GM12892 (cell line): ENCODE data around the gene AGPAT4.

Experiments used
- DNase-seq: peaks from one replicate; pipeline ENCODE4 v3.0.0; 2011; ENCODE audit not compliant: insufficient read length
- FAIRE-seq: peaks from 2 replicates; lab custom pipeline; 2011; peaks lifted over from hg19 to GRCh38; lab: Jason Lieb, UNC
- POLR2A ChIP-seq: IDR thresholded peaks from 2 replicates; pipeline ENCODE4 v1.6.1; 2011; ENCODE audit warnings: low read depth, low read length, control low read depth
- POLR2AphosphoS5 ChIP-seq: IDR thresholded peaks from 2 replicates; pipeline ENCODE4 v1.6.1; 2011; ENCODE audit warnings: low read depth, low read length, control low read depth
- TAF1 ChIP-seq: IDR thresholded peaks from 2 replicates; pipeline ENCODE4 v1.6.1; 2011; ENCODE audit warnings: low read depth, mild to moderate bottlenecking, control low read depth, low read length, borderline replicate concordance

Gene AGPAT4

DNA sequence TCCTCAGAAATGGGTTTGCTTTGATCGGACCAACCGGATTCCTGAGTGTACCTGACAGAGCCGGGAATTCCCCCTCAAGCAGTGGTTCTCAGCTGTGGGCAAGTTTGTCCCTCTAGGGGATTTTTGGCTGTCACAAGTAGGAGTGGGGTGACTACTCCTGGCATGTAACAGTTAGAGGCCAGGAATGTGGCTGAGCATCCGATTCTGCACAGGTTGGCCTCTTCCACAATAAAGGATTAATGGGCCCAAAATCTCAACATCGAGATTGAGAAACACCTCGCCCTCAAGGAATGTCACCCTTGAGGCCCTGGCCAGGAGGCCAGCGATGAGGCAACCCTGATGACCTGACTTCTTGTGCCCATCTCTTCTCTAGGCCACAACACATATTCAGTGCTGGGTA is 7.9 kb downstream of the AGPAT4 start:
- DNase-seq (peak; percentile 31), FAIRE-seq (peak; percentile 48)
- TF ChIP-seq TAF1 (no peak), POLR2AphosphoS5 (no peak), POLR2A (no peak)

GRCh38 chr6:161265554-161265953 is 8.3 kb downstream of the AGPAT4 start:
- DNase-seq (no peak), FAIRE-seq (no peak)
- TF ChIP-seq POLR2AphosphoS5 (no peak), POLR2A (no peak), TAF1 (no peak)

GRCh38 chr6:161264181-161264580 is 9.7 kb downstream of the AGPAT4 start:
- TF ChIP-seq POLR2AphosphoS5 (no peak), TAF1 (no peak), POLR2A (no peak)
- FAIRE-seq (no peak), DNase-seq (no peak)

DNA sequence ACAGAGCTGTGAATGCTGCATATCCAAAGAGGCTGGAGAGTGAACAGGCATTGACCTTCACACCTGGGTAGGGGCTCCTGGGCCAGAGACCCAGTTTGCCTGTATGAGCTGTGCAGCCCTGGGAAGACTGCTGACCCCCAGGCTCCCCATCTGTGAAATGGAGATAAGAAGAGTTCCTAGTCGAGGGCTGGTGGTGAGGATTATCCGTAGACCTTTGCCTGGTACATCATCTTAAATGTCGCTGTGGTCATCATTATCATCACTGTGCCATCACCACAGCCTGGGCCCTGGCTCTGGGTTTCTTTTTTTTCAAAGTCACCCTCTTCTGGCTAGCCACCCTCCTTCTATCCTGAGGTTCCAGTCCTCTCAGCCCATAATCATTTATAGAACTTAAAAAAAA is 12.0 kb downstream of the AGPAT4 start:
- DNase-seq (no peak), FAIRE-seq (no peak)
- no peak for TF ChIP-seq TAF1
- no peak for TF ChIP-seq POLR2AphosphoS5
- TF ChIP-seq POLR2A, result no peak

GRCh38 chr6:161261325-161261724 is 12.5 kb downstream of the AGPAT4 start:
- TF ChIP-seq TAF1 (no peak), POLR2A (no peak), POLR2AphosphoS5 (no peak)
- FAIRE-seq (no peak), DNase-seq (no peak)

- no peak for TF ChIP-seq TAF1
- TF ChIP-seq POLR2AphosphoS5, result no peak
- no peak for TF ChIP-seq POLR2A
- no peak for FAIRE-seq
- DNase-seq, result no peak
Measured at GRCh38 chr6:161259302-161259701, 14.6 kb downstream of the AGPAT4 start.

- FAIRE-seq (no peak), DNase-seq (no peak)
- TF ChIP-seq TAF1, result no peak
Measured at GRCh38 chr6:161257793-161258457, 15.9 kb downstream of the AGPAT4 start.

- FAIRE-seq (no peak), DNase-seq (no peak)
- TF ChIP-seq TAF1, result no peak
- no peak for TF ChIP-seq POLR2A
- no peak for TF ChIP-seq POLR2AphosphoS5
Measured at GRCh38 chr6:161256407-161256806, 17.5 kb downstream of the AGPAT4 start.

DNA sequence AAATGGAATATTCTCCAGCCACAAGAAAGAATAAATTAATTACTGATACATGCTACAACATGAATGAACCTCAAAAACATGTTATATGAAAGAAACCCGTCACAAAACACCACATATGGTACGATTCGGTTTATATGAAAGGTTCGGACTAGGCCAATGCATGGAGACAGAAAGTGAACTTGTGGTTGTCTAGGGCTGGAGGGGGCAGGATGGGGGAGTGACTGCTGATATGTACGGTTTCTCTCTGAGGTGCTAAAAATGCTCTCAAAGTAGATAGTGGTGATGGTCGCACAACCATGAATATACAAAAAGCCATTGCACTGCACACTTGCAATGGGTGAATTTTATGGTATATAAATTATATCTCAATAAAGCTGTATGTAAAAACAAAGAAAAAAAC is 18.3 kb downstream of the AGPAT4 start:
- no peak for FAIRE-seq
- no peak for DNase-seq
- TF ChIP-seq POLR2A, result no peak
- no peak for TF ChIP-seq POLR2AphosphoS5
- no peak for TF ChIP-seq TAF1

DNA sequence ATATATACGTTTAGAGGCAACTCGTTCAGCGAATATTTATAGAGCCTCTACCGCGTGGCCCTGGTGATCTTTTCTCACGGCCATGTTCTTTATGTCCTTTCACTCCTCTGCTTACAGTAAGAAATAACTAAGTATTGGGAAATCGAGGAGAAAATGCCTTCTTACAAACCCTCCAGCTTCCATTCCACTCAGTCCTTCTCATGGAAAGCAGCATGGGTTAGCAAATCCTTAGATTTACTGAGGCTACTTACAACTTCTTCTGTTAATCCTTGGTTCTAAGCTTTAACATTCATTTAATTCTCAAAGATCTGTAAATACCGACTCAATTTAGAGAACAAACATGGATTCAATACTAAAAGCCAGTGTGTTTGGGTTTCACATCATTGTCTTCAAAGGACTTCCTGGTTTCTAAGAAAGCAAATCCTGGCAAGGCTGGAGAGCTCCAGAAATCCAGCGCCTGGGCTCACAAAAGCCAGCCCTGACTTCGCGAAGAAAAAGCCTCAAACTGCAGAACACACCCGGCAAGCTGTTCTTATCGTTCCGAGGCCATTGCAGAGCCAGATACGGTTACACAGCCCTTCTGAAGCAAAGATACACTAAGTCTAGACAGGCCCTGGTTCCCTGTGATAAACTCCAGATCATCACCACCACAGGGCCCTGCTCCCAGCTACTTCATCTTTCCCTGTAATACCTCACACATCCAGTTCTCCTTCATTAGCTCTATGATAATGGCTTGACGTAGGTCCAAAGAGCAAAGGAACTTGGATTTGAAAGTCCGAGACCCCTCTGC is 19.2 kb downstream of the AGPAT4 start:
- FAIRE-seq, result no peak
- no peak for DNase-seq
- TF ChIP-seq POLR2A (no peak), POLR2AphosphoS5 (no peak), TAF1 (no peak)

DNA sequence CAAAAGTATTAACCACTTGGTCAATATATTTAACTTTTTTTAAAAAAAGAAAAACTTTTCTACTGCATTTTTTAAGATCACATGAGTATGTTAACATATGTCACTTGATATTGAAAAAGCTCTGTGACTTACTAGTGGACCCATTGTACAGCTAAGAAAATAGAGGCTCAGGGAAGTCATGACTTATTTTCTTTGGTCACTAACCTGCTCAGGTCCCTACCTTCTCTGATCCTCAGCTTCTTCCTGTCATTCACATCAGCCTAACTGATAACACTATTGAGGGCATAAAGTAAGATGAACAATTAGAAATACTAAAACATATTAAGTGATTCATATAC is 19.8 kb downstream of the AGPAT4 start:
- no peak for FAIRE-seq
- DNase-seq, result no peak
- TF ChIP-seq POLR2A (no peak), POLR2AphosphoS5 (no peak), TAF1 (no peak)

DNA sequence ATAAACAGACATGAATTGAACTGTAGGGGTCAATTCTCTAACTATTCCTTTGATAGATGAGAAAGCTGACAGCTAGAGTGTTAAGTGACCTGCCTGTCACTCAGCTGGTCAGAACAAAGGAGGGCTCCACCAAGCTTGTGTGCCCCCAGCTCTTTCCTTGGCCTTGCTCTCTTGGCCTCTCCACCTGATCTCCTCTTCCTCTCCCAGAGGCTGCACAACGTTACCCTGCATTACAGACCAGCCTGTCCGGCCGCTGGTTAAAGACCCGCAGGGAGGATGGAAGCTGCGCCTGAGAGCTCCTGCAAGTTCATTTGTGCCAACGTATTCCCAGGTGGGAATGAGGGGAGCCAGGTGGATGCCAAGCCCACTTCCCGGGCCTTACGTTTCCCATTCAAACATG is 22.5 kb downstream of the AGPAT4 start:
- FAIRE-seq, result no peak
- DNase-seq, result no peak
- TF ChIP-seq POLR2AphosphoS5 (no peak), TAF1 (no peak), POLR2A (no peak)

DNA sequence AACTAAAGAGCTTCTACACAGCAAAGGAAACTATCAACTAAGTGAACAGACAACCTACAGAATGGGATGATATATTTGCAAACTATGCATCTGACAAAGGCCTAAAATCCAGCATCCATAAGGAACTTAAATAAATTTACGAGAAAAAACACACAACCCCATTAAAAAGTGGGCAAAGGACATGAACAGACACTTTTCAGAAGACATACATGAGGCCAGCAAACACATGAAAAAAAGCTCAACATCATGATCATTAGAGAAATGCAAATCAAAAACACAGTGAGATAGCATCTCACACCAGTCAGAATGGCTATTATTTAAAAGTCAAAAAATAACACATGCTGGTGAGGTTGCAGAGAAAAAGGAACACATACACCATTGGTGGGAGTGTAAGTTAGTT is 24.5 kb downstream of the AGPAT4 start:
- no peak for DNase-seq
- no peak for TF ChIP-seq TAF1
- no peak for TF ChIP-seq POLR2A
- TF ChIP-seq POLR2AphosphoS5, result no peak
- no peak for FAIRE-seq

DNA sequence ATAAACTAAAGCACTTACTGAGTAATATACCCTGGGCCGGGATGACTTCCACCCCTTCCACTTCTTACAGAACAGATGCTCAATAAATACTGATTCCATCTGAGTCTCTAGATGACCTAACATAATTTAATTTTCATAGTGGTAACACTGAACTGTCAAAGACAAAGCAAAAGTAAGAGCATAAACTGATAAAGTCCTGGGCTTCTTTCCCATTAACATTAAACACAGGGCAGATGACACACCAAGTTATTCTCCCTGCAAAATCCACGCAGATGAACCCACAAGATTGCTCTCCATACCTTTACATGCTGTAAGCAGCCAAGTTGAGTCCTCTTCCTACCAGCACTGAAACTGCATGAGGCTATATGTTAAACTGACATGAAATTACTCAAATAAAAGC is 27.1 kb downstream of the AGPAT4 start:
- FAIRE-seq, result no peak
- no peak for TF ChIP-seq TAF1
- TF ChIP-seq POLR2A, result no peak
- no peak for DNase-seq
